ENCODE results near the gene FGFR2.

FGFR2 gene

DNA sequence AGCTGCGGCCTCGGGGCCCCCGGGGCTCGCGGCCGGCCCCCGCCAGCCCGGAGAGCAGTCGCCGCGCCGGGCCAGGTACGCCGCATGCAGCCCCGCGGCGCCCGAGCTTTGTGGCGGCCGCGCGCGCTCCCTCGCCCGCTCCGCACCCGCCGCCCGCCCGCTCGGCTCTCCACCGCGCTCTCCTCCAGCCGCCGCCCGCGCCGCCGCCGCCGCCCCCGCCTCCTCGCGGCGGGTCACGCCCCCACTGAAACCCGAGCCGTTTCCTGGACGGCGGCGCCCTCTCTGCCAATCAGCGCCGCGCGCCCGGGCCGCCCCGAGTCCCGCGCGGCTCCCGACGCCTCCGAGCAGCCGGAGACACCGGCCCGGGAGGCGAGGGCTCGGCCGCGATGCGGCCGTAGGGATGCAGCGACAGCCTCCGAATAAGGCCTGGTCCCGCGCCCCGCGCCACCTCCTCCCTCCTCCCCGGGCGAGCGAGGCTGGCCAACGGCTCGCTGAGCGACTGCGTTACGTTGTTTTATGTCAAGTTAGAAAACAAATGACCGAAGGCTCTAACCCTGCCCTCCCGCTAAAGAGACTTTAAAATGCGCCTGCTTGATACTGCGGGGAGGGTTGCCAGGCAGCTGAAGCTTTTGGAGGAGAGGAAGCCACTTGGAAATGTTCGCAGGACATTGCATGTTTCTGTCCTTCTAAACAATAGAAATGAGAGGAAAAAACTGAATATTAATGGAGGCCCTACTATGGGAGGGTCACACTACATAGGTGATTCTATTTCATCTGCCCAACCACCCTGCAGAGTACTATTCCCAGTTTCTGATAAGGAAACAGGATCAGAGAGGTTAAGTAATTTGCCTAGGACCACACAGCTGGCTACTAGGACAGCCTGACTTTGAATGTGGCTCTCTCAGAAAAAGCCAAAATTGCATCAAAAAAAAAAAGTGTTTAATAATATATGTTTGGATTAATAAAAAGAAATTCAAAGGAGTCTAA is at the start of gene FGFR2:
Gene FGFR2, minus strand, starts transcription at position 182 of the 987 bp plus-strand sequence. CDS start 4,627 bp downstream, outside the sequence.
- peak; percentile 7 for DNase-seq (ENCODE audit: low read depth)

DNA sequence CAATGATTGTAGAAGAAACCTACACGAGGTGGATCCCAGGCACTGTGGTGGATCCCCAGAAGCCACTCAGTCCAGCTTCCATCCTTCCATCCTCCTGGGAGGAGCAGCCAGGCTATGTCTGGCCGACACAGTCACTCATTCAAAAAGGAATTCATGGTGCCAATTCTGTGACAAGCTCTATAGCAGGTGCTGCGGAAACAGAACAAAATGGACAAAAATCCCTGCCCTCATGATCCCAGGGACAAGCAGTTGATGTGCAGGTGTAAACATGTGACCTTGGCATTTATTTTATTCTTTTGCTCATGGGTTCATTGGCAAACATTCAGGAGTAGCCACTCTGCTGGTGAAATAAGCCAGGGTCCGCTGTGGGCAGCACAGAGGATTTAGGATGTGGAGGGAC is 49.2 kb upstream of the FGFR2 start:
- DNase-seq (ENCODE audit: low read depth): no peak

DNA sequence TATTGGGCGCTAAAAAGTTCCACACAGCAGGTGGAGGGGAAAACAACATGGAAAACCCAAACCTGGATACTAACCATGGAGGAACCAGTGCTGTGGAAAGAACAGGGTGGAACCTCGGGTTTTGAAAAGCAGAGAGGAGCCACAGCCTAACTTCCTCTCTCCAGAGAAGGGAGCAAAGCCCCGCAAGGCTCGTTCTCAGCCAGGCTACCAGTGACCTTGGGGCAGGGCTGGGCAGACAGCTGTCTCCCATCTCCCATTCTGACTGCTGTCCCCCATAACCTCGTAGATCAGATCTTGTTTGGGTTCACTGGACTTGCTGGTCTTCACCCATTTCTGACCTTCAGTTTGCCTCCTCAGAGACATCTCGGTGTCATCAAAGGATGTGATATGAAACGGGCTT is 47.5 kb upstream of the FGFR2 start:
- no peak for DNase-seq (ENCODE audit: low read depth)

DNA sequence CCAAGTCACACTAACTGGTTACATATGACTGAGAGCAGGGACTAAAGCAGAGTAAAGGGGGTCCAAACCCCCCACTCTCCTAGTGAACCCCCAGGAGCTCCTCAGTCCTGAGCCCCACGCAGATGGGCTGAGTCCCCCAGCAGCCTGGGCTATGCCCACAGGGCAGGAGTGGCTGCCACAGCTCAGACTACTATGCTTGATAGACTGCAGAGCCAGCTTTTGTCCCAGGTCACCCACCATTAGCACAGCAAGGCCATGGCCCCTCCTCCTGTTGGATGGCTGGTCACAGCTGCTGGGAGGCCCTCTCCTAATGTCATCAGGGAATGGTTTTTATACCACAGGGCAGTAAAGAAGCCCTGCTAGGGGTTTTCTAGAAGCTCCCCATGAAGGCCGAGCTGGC is 46.3 kb upstream of the FGFR2 start:
- DNase-seq (ENCODE audit: low read depth): no peak

DNA sequence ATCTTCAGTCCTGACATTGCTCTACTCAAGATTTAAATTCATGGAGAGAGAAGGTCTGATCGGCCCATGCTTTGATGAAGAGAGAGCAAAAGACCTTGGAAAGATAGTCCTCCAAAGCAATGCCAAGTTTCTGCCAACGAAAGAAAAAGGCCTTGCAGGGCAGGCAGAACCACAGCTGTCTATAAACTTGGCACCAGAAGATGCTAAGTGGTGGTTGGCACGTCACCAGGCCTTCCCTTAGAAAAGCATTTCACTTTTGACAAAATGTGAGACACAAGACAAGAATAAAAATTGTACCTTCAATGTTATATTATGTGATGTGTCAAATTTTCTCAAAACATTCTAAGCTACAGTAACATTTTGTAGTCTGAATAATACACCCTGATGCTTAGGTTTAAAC is 42.0 kb upstream of the FGFR2 start:
- no peak for DNase-seq (ENCODE audit: low read depth)

DNA sequence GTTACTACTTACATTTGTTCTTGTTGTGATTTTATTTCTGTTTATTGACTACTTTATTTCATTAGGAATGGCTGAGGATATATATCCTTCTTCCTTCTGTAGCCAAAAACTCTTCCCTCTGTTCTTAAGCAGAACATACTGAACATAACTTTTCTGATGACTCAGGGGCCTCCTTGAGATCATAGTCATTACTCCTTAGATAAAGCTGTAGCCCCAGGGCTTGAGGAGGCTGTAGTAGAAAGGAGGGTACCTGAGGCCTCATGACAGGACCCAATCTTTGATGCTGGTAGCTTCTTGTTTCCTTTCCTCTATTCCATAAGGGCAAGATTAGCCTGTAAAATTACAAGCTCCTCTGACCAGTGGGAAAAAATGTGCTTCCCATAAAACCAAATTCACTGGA is 41.2 kb upstream of the FGFR2 start:
- no peak for DNase-seq (ENCODE audit: low read depth)

DNA sequence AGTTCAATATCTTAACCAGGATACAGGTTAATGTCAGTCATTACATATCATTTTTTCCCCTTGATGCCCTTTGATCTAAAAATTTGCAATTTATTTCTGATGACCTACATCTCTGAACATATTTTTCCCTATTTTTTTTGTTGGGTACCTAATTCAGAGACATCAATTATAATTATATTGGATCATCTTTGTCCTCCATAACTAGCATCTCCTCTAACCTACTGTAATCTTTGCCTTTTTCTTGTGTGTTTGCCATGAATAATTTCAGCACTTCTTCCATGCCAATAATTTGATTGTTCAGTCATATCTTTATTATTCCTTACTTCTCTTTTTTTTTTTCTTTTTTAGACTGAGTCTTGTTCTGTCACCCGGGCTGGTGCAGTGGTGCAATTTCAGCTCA is 39.2 kb upstream of the FGFR2 start:
- no peak for DNase-seq (ENCODE audit: low read depth)

DNA sequence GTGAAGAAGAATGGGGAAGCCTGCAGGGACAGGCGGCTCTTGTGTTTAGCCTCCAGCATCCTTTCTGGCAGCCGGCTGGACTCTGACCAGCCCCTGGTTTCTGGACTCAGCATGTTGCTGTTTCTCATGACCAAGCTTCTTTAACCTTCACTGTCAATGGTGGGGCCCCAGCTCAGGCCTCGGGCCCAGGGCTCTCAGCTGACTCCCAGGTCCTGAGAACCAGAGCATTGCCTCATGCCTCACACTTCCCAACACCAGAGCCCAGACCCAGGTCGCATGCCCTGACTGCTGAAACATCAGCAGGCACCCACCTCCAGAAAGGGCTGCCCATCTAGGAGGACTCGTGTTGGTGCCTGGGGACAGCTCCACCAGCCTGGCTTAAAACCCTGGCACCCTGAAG is 34.8 kb upstream of the FGFR2 start:
- no peak for DNase-seq (ENCODE audit: low read depth)

DNA sequence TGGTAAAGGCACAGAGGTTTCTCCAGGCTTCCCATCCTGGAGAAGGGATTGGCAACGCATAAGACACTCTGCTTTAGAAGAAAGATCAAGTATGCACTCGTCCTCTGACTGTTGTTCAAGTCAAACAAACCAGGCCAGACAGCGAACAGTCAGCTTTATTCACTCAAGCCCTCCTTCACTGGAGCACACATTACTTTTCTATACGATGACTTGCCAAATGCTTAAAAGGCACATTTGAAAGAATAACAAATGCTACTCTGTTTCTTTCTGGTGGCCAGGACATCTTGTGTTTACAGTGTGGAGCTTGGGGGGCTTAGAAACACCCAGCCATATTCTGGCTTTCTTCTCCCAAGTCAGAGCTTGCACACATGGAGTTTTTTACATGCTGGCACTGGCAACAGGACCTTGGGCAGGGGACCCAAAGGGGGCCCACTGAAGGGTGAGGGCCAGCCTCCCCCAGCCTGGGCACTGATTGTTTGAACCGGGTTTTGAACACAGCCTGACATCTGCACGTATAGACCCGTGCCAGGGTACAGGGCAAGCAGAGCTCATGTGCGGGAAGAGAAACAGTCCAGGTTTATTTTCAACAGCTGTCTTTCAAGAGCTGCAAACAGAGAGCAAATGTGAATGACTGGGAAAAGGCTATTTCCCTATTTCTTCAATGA is 33.3 kb upstream of the FGFR2 start:
- DNase-seq (ENCODE audit: low read depth): no peak

DNA sequence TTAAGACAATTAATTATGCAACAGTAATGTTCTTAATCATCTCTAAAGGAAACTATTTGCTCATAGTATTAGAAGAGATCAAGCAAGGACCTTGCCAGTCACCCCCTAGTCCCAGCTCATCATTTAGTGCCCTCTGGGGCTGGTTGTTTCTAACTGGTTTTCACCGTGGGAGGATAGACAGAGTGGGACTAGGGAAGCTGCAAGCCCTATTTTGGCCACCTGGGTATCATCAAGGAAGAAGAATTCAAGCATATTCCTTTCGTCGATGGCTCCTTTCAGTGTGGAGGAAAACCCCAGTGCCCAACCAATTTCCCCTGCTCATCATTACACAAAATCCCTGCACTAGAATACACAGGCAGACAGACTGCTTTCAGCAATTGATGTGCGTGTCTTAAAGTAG is 30.6 kb upstream of the FGFR2 start:
- DNase-seq (ENCODE audit: low read depth): no peak

DNA sequence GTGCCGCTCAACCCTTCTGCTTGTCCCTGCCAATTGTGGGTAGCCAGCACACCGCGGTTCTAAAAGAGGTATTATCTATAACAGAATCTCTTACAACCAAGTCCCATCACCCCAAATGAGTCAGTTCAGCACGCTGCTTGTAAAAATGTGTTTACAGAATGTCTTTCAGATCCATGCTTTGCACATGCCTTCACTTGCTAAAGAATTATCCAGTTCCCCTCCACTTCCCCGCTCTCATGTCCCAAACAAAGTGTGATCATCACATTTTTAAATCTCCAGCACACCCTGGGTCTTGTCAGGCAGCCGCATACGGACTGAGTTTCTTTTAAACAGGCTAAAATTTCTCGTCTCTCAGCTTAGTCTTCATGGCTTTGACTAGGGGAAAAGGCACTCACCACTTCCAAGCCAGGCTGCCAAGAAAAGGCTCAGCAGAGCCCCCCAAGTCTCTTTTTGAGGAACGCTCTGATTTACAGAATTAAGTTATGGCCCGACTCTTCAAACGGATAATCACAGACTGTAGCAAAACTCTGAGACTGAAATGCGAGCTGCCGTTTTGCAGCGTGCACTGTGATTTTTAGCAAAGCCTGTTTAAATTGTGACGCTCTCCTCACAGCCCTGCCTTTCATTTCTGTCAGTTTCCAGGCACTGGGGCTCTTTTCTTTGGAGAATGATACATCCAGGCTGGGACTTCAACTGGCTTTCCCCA is 29.8 kb upstream of the FGFR2 start:
- DNase-seq (ENCODE audit: low read depth): no peak

DNA sequence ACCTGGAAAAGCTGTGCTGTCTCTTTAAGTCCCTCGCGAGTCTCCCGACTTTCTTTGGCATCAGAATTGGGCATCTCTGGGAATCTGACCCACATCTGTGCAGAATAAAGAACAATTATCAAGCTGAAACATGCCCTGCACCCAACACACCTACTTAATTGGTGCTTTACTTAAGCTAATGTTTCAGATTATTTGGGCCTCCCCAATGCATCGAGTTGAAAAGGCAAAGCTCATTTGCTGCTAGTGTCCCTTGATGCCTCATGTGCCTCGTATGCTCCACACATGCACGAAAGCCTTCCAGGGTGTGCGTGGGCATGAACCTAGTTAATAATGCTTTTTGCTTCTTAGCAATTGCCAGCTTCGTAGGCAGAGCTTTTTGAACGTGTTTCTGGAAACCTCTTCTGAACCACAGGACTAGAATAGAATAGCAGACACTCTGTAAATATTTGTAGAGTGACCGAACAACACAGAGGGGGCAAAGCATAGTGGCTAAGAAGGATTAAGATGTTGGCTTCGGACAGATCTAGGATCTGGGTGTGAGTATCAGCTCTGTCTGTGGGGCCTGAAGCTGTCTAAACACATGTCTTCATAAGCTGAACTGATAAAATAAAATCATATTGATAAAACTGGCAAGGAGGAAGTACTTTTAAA is 26.7 kb upstream of the FGFR2 start:
- no peak for DNase-seq (ENCODE audit: low read depth)

DNA sequence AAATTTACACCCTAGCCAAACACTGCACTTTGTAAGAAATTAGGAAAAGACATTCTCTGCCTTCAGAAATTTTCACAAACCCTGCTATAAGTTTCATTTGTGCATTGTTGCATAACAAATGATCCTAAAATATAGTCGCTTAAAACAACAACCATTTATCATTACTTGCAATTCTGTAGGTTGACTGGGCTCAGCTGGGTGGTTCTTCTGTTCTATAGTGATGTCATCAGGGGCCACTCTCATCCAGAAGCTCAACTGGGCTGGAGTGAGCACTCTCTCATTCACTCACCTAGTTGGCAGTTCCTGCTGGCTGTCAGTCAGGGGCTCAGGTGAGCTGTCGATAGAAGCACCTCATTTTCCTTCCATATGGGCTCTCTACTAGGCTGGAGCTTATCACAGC is 20.7 kb upstream of the FGFR2 start:
- DNase-seq (ENCODE audit: low read depth): no peak

DNA sequence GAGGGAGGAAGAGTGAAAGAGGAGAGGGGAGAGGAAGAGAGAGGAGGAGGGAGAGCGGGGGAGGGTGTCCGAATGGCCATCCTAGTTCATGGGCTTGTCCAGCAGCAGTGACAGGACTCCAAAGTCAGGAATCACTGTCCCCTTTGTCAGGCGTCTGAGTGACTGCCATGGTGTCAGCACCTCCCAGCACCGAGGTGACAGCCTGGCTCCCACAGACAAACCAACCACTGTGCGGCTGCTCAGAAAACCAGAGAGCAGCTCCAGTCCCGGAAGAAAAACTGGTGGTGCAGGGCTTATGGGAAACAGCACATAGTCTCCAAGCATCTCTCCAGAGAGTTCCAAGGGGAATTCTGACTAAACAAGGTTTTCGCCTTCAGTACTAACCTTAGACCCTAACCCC is 18.9 kb upstream of the FGFR2 start:
- no peak for DNase-seq (ENCODE audit: low read depth)

DNA sequence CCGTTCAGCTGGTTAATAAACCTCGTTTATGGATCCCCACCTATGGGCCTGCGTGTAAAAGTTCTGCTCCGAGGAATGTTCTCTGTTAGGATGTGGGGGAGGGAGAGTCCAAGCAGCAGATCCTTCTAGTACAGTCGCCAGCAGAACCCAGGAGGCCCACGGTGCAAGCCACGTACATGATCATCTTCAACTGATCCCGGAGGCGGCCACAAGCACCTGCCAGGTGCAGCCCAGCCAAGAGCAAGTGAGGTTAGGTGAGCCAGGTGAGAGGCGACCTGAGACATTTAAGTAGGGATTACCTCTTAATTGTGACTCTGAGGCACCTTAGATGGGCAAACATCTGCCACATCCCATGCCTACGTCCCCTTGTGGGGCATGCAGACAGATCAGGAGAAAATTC is 18.0 kb upstream of the FGFR2 start:
- no peak for DNase-seq (ENCODE audit: low read depth)

DNA sequence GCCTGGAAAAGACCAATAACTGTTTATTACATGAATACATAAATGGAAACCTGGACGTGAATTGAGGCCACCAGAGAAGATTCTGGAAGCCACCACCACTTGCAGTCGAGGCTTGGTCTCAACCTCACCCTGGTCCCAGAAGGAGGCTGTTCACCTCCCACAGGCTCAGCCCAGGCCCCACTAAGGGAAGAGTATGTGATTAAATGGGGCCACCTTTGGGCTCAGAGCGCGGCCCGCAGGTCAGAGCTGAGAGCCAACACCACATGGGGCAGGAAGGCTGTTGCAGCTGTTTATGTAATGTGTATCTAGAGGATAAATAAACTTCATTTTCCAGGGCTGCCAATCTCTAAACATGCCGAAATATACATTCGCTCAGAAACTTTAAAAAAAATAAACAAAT is 17.6 kb upstream of the FGFR2 start:
- no peak for DNase-seq (ENCODE audit: low read depth)

DNA sequence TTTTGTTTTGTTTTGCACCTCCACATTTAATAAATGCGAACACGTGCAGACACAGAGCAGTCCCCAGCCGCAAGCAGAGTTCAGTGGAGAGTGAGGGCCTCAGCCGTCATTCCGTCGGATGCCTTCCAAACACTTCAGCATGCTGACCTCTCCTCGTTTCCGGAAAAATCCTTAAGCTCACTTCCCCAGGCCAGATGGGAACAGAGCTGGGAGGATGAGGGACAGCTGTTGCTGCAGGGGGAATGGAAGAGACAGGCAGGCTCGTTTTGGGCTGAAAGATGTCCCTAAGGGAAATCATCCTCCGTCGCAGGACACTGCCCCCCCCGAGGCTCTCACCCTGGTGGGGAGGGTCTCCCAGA is 17.2 kb upstream of the FGFR2 start:
- DNase-seq (ENCODE audit: low read depth): no peak

DNA sequence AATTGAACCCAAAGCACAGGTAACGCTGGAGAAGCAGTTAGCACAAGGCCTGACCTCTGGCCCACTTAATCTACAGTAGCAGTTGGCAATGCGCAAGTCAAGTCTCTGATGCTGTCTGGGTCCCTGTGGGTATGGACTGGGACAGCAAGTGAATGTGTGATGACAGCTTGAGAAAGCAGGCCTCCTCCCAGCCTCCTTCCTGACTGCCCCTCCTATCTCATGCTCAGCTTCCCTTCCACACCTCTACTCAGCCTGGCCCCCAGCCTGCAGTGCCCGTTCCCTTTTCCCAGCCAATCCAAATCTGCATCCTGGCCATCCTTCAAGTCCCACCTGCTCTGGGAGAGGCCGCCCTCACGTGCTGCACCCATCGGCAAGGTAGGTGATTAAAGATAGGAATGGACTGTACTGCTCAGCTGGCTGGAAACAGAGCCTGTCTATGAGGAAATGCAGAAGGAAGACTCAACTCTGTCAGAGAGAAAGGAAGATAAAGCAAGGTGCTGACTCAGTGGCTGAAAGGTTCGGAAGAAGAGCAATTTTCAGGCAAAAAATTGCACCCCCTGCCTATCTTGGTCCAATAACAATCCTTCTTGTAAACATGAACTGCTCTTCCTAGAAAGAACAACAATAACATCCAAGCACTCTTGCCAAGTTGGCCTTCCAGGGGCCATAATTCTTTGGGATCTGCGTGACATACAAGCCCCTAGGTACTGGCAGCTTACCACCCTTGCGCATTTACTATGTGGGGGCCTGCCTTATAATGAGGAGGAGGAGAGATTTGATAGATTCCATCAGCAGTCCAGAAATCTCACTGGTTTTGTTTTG is 16.6 kb upstream of the FGFR2 start:
- no peak for DNase-seq (ENCODE audit: low read depth)

DNA sequence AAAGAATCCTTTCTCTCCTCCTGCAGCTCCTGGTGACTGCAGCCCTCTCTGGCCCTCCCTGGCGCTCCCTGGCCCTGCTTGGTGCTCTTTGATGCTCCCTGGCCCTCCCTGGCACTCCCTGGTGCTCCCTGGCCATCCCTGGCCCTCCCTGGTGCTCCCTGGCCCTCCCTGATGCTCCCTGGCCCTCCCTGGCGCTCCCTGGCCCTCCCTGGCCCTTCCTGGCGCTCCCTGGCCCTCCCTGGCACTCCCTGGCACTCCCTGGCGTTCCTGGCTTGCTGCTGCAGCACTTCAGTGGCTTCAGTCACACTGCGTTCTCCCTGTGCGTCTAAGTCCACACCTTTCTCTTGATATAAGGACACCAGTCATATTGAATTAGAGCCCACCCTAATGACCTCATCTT is 15.2 kb upstream of the FGFR2 start:
- DNase-seq (ENCODE audit: low read depth): no peak

DNA sequence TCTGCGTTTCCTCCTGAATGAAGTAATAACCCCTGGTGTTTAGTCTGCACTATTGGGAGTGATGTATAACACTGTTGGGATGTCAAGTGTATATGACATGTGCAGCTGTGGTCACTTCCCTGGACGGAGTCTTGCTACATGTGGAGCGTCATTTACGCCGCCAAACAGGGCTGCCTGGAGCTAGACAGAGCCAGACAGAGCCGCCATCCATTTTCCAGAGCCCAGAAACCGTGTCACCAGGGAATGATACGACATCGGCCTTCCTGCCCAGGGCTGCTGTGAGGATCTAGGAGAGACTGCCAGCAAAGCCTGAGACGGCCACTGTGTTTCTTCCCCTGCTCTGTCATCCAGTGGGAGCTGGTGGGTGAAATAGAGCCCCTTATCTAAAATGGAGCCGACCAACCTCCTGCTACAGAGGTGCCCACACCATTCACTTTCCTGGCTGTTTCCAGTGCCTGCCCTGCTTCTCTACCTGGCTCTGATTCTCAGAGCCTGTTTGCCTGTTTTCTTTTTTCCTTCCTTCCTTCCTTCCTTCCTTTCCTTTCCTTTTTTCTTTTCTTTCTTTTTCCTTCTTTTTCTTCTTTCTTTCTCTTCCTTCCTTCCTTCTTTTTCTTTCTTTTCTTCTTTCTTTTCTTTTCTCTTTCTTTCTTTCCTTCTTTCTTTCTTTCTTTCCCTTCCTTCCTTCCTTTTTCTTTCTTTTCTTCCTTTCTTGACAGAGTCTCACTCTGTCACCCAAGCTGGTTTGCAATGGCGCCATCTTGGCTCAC is 13.3 kb upstream of the FGFR2 start:
- DNase-seq (ENCODE audit: low read depth): no peak

Data from fibroblast of gingiva (primary cell).